ENCODE data around the gene C4BPB. TPM values are rescaled to one million over a fixed set of nuclear protein-coding genes. Genes with fewer than 3 reads are reported as not detected.

The C4BPB gene
- total and polyA plus RNA-seq, 4 donors: 59.7 to 460 (median 401) TPM

- 97% methylated on average over 5 of the region's 5 CpGs for WGBS
- no peaks in the 10 kb centered on the region for H3K4me1 ChIP-seq (ENCODE audit: control insufficient read depth in 4 of 4, insufficient read depth in 4 of 4, low read length in 3 of 4)
Measured at GRCh38 chr1:207063014-207063413, 25.6 kb upstream of the C4BPB start.

More at GRCh38 chr1:207063014-207063413, 25.6 kb upstream of the C4BPB start:
- peaks cover 2 to 32% (median 29%) of the 10 kb centered on the region in 4 donors for H3K36me3 ChIP-seq (ENCODE audit: control insufficient read depth in 4 of 4, insufficient read depth in 3 of 4, low read depth in 1 of 4, low read length in 3 of 4)
- no peak overlapping the region for H3K4me3 ChIP-seq (ENCODE audit: low read depth in 1 of 3, low read length in 3 of 3)
- no peaks in the 10 kb centered on the region for H3K27me3 ChIP-seq (ENCODE audit: control insufficient read depth in 4 of 4, insufficient read depth in 4 of 4, low read length in 3 of 4)
- no peak for TF ChIP-seq GABPA (IDR thresholded peaks at IDR 0.05 in 1 of 2, conservative IDR thresholded peaks at IDR 0.05 in 1 of 2)
- no peak for TF ChIP-seq RAD21 (IDR thresholded peaks at IDR 0.05)
- TF ChIP-seq REST (IDR thresholded peaks at IDR 0.05): no peak
- TF ChIP-seq FOXA1 (IDR thresholded peaks at IDR 0.05): no peak
- TF ChIP-seq TAF1 (conservative IDR thresholded peaks at IDR 0.05): no peak
- TF ChIP-seq EGR1 (IDR thresholded peaks at IDR 0.05; ENCODE audit: low read depth in 2 of 2): no peak
- TF ChIP-seq SP1 (IDR thresholded peaks at IDR 0.05): no peak
- no peak for TF ChIP-seq ZBTB33 (IDR thresholded peaks at IDR 0.05)
- no peak for TF ChIP-seq ATF3 (IDR thresholded peaks at IDR 0.05)
- no peak for TF ChIP-seq YY1 (IDR thresholded peaks at IDR 0.05)
- no peak for TF ChIP-seq JUND (IDR thresholded peaks at IDR 0.05)
- TF ChIP-seq CTCF (IDR thresholded peaks at IDR 0.05; ENCODE audit: low read depth, low read length, missing input control): no peak
- no peak for TF ChIP-seq NR2F2 (IDR thresholded peaks at IDR 0.05)
- H3K9ac ChIP-seq (ENCODE audit: low read depth in 1 of 2, low read length in 2 of 2): no peak overlapping the region
- H3K27ac ChIP-seq (ENCODE audit: low read depth in 1 of 2, low read length in 2 of 2): no peak overlapping the region
- DNase-seq (ENCODE audit: low spot score): peak; percentile 25
- no peaks in the 10 kb centered on the region for H3K9me3 ChIP-seq (ENCODE audit: control insufficient read depth in 4 of 4, low read length in 3 of 4)
